ENCODE measurements around the gene LAMC1.

LAMC1 gene

GRCh38 chr1:183081402-183082120, 58.3 kb downstream of the LAMC1 start:
- no peak for DNase-seq

DNA sequence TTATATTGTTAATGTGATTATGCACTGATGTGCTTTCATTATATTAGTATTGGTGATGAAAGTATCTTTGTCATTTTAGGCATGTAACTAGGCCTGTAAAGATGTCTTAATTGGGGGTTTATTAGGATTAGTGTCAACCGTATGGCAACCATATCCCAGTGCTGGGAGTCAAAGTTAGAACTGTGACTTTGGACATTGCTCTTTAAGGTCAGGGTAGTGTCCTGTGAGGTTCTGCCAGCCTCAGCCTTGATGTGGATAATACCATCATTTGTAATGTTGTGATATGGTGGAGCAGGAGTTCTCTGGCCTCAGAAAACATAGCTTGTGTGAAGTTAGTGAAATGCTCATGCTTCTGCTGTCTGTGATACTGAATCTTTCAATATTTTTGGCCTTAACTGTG, 59.4 kb downstream of the LAMC1 start:
- DNase-seq: no peak

DNA sequence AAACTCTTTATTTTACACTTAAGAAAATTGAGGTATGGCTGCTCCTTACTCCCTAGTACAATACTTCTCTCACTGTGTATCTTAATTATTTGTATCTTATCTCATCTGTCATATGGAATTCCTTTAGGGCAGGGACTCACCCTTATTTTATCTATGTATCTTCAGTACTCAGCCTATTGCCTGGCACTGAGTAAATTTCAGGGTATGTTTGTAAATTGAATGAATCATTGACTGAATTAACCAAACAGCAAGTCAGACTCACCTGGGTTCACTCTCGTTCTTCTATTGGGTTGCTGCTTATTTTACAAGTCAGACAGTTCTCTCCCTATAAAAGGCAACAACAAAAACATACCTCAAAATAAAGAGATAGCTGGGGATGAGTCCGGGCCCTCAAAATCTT, 63.8 kb downstream of the LAMC1 start:
- no peak for DNase-seq

DNA sequence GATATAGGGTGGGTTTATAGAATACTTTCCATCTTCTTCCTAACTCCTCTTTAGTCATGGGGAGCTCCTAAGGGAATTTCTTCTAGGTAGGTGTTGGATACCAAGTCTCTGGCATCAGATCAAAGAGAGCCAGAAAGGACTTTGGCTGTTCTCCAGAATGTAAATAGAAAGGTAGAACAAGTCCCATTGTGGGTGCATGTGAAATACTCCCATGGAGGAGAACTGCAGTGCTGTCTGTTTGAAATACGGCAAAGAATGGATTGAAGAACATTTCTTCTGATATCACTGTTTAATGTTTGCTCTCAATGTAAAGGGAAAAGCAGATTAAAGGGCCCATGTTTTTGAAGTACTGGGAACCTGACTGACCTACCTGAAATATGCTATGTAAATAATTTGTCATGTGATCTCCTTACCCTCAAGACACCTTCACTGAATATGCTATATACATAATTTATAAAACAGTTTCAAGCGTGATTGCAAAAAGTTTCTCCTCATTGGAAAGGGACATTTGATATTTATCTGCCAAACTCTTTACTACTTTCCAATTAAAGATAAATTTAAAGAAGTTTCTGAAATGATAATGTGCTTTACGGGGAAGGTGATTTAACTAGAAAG, 65.9 kb downstream of the LAMC1 start:
- DNase-seq: peak; percentile 60

DNA sequence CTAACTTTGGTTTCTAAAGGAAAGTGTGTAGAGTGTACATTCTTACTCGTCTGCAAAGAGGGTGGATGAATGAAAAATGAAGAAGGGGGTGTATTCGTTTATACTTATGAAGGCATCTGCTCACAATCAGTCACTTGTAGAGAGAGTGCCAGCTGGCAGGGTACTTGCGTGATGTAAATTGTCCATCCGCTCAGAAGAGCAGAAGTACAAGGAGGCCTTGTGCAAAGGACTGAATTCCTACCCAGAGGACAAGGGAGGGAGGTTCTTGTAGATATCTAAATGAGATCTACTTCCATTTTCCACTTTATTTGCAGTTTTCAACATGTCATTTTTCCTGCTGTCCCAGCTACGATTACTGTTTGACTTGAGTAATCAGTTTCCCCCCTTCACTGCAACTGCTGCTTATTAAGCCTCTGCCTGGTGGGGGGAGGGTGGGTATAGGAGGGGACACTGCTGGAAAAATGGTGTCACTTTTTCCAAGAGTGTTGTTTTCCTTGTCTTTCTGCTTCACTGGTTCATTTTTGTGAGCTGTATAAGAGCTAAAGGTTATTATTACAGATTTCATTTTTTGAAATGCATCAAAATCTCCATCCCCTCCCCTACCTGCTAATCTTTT, 67.3 kb downstream of the LAMC1 start:
- DNase-seq: no peak

DNA sequence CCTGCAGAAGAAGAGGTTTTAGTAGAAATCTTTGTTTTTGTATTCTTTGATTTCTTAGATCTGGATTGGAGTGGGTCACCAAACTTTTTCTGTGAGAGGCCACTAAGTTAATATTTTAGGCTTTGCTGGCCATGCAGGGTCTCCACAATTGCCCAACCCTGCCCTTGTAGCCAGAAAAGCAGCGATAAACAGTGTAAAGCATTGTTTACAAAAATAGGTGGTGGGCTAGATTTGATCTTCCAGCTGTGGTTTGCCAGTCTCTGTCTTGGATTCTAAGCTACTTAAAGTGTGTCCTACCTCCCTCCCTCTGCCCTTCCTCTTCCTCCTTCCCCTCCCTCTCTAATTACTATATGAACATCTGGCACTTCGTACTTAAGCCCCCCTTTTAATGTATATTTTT, 68.0 kb downstream of the LAMC1 start:
- no peak for DNase-seq

- no peak for DNase-seq
These were observed 69.1 kb downstream of the LAMC1 start for GRCh38 chr1:183092350-183092749.

DNA sequence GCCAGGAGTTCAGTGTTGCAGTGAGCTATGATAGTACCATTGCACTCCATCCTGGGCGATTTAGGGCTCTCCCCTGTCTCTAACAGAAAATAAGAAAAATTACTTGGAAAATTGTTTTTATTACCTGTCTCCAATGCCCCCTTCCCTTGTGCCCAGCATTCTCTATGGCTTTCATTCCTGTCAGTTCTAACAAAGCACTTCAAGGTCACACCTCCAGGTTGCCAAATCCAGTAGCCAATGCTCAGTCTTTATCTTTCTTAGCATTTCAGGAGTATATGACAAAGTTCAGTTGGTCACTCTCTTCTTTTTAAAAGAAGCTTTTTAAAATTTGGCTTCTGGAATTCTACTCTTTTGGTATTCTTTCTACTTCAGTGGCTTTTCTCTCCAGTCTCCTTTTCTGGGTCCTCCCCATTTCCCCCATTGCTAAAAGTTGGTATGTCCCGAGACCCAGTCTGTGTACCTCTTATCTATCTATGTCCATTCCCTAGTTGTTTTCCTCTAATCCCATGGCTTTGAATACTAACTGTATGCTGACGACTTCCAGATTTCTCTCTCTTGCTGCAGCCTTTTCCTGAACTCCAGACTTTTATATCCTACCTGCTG, 69.9 kb downstream of the LAMC1 start:
- no peak for DNase-seq

GRCh38 chr1:183093786-183094298, 70.6 kb downstream of the LAMC1 start:
- no peak for DNase-seq

- no peak for DNase-seq
These were observed 71.1 kb downstream of the LAMC1 start for GRCh38 chr1:183094351-183094750.

DNA sequence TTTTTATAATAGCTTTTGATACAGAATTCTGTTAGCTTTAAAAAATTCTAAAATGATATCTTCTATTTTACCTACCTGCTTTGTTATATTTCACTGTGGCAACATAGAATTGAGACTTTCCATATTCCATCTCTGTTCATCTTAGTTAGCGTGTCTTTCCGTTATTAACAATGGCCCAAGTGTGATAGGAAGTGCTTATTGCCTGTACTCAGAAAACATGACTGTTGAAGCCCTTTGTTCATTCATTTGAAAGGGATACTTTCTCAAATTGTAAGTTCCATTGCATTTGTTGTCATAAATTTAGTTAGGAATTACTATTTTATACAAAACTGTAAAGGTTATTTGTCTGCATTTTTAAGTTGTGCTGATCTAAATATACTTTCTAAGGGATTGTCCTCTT, 73.1 kb downstream of the LAMC1 start:
- DNase-seq: no peak

- DNase-seq: no peak
These were observed 73.7 kb downstream of the LAMC1 start for GRCh38 chr1:183096894-183097293.

DNA sequence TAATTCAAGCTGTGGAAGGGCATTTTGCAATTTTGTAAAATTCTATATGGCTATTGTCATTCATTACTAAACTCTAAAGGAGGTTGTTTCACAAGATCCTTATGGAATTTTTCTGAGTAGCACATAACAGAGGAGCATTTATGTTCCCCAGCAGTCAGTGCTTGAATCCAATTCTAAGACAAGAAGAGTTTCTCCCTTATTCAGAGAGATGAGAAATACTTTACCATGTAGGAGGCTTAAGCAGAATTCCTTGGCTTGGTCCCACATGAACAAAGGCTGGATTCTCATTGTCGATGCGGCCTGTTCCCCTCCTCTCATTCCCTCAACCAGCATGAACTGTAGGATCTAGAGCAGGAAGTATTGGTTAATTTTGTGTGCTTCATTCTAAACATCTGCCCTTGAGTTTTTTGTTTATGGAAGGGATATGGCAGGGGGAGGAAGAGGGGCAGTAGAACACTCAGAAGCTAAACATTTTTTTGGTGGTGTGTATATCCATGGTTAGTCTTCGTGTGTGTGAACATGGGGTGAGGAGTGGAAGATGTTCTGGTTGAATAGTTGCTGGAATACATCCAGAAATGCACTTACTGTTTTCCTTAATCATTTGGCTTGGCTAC, 74.3 kb downstream of the LAMC1 start:
- DNase-seq: peak; percentile 33

DNA sequence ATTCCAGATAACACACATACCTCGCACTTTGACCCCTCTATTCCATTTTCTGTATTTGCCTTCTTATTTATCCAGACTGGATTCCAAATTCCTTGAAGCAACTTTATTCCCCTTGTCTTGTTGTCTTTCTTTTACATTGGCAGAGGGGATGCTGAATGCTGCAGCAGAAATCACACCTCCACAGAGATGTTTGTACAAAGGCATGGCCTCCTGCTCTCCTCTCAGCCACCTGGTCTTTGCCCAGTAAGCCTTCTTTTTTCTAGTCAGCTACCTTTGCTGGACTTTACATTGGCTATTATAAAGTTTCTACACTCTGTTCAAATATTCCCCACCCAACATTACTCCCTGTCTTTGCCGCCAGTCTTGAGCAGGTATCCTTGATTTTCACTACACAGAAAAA, 75.1 kb downstream of the LAMC1 start:
- DNase-seq: no peak

GRCh38 chr1:183100361-183100974, 77.2 kb downstream of the LAMC1 start:
- DNase-seq: no peak

GRCh38 chr1:183101081-183101480, 77.9 kb downstream of the LAMC1 start:
- DNase-seq: no peak

- DNase-seq: no peak
These were observed 78.6 kb downstream of the LAMC1 start for GRCh38 chr1:183101841-183102276.

DNA sequence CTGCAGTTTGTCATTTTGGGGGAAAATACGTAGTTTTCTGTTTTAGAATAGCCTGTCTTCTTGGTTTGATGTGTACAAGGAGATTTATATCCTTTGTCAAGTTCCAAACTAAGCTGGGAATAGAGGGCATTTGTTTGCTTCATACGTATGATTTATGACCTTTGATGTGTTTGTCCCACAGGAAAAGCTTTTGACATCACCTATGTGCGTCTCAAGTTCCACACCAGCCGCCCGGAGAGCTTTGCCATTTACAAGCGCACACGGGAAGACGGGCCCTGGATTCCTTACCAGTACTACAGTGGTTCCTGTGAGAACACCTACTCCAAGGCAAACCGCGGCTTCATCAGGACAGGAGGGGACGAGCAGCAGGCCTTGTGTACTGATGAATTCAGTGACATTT, 79.9 kb downstream of the LAMC1 start:
- no peak for DNase-seq

- DNase-seq: no peak
These were observed 80.4 kb downstream of the LAMC1 start for GRCh38 chr1:183103577-183103976.

DNA sequence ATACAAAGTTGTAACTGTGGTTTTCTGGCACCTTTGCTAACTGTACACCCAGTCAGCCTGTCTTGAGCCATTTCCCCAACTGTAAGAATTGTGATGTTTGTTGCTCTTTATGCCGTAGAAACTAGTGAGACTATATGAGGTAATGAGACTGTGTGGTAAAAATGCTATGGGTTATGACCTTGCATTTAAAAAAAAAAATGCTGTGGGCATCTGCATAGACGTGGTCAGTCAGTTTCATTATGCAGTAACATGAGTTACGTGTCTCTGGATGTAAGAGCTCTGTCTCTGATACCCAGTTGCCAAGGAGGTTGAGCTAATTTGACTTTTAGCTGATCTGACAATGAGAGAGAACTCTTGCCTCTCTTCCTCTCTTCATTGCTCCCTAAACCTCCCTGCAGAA, 82.2 kb downstream of the LAMC1 start:
- no peak for DNase-seq

GRCh38 chr1:183106166-183106565, 82.9 kb downstream of the LAMC1 start:
- DNase-seq: no peak

- no peak for DNase-seq
These were observed 83.5 kb downstream of the LAMC1 start for GRCh38 chr1:183106746-183107145.

- DNase-seq: no peak
These were observed 87.2 kb downstream of the LAMC1 start for GRCh38 chr1:183110326-183110880.
